IPS-18a (cell line): ENCODE data around the gene CTCF.

ENCODE experiments used
- H3K27ac ChIP-seq: one replicate; pipeline ENCODE4 v1.5.1; 2013; ENCODE audit warnings: low read length
- H3K27me3 ChIP-seq: one replicate; pipeline ENCODE4 v1.6.1; 2013; ENCODE audit warnings: mild to moderate bottlenecking, low read length; ENCODE audit not compliant: control insufficient read depth, insufficient read depth
- H3K36me3 ChIP-seq: one replicate; pipeline ENCODE4 v1.6.1; 2013; ENCODE audit warnings: low read depth, low read length; ENCODE audit not compliant: control insufficient read depth
- H3K4me1 ChIP-seq: one replicate; pipeline ENCODE4 v1.6.1; 2013; ENCODE audit warnings: low read depth, low read length; ENCODE audit not compliant: control insufficient read depth
- H3K4me3 ChIP-seq: one replicate; pipeline ENCODE4 v1.5.1; 2013; ENCODE audit warnings: low read length
- H3K9ac ChIP-seq: one replicate; pipeline ENCODE4 v1.6.1; 2013; ENCODE audit warnings: mild to moderate bottlenecking, low read length, moderate library complexity
- H3K9me3 ChIP-seq: one replicate; pipeline ENCODE4 v1.6.1; 2013; ENCODE audit warnings: low read depth, low read length; ENCODE audit not compliant: control insufficient read depth

The CTCF gene

DNA sequence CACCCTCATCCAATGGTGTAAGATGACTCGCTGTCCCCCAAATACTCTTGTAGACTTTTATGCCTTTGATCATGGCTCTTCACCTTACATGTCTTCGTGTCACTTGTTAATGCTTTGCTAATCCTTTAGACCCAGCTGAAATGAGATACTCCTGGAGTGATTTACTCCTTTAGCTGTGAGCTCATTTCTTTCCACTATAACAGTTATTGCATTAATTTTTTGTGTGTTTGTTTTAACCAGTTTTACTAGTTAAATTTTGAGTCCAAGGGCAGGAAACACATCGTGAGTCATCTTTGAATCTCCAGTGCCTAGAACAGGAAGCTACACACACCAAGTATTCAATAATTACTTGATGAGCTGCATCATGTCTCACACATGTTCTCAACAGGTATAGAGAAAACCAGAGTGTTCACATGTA is 6.5 kb upstream of the CTCF start:
- H3K27me3 ChIP-seq: no peaks in the 10 kb centered on the region

DNA sequence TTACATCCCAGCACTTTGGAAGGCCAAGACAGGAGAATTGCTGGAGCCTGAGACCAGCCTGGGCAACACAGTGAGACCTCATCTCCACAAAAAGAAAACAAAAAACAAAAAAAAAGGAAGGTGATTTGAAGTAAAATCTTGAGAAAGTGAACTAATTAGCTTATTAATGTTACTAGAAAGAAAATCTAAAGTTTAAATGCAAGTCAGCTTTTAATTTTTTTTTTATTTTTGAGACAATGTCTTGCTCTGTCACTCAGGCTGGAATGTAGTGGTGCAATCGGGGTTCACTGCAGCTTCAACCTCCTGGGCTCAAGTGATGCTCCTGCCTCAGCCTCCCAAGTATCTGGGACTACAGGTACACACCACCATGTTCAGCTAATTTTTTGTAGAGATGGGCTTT is 3.5 kb upstream of the CTCF start:
- Histone ChIP-seq H3K9ac (no peak overlapping the region), H3K4me3 (no peak overlapping the region), H3K36me3 (no peaks in the 10 kb centered on the region), H3K9me3 (no peaks in the 10 kb centered on the region), H3K27ac (no peak overlapping the region), H3K4me1 (no peaks in the 10 kb centered on the region), H3K27me3 (no peaks in the 10 kb centered on the region)

More for the DNA sequence above, 6.5 kb upstream of the CTCF start:
- H3K9me3 ChIP-seq: no peaks in the 10 kb centered on the region
- H3K4me3 ChIP-seq: no peak overlapping the region
- no peak overlapping the region for H3K27ac ChIP-seq
- no peaks in the 10 kb centered on the region for H3K4me1 ChIP-seq
- no peaks in the 10 kb centered on the region for H3K36me3 ChIP-seq
- H3K9ac ChIP-seq: no peak overlapping the region

DNA sequence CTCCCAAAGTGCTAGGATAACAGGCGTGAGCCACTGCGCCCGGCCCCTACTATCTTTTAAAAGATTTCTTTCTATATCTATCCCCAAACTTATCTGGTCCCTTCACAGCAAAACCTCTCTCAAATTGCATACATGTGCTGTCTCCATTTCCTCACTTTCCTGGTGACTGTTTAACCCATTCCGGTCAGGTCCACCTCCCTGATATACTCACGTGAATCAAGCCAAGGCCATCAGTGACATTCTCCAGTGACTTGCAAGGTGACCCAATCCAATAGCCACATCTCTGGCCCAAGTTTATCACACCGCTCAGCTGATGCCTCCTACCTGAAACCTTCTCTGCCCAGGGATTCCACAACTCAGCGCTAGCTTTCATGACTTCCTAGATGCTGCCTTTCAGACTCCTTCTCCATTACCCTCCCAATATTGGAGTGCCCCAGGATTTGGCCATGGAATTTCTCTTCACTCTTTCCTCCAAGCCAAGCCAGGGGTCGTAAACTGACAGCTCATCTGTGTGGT is 1.4 kb upstream of the CTCF start:
- Histone ChIP-seq H3K27ac (no peak overlapping the region), H3K4me3 (peak overlapping the region; percentile 91), H3K27me3 (no peaks in the 10 kb centered on the region), H3K4me1 (peaks cover 7% of the 10 kb centered on the region), H3K36me3 (no peaks in the 10 kb centered on the region), H3K9ac (peak overlapping the region; percentile 78), H3K9me3 (no peaks in the 10 kb centered on the region)

DNA sequence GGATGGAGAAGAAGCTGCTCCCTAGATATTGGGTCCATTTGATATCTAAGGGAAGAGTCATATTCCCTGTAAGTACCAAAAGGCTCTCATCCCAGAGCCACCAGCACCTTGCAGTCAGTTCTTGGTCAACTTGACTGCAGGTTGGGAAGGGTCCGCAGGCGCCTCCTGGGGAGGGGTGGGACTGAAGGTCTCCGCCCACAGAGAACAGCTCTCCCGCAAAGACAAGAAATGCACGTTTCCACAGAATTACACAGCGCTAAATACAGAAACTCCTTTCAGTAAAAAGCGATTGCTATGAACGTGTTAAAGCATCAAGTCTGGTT is 864 bp upstream of the CTCF start:
- Histone ChIP-seq H3K27ac (no peak overlapping the region), H3K36me3 (no peaks in the 10 kb centered on the region), H3K9ac (peak overlapping the region; percentile 78), H3K4me1 (peaks cover 7% of the 10 kb centered on the region), H3K9me3 (no peaks in the 10 kb centered on the region), H3K4me3 (peak overlapping the region; percentile 91), H3K27me3 (no peaks in the 10 kb centered on the region)

DNA sequence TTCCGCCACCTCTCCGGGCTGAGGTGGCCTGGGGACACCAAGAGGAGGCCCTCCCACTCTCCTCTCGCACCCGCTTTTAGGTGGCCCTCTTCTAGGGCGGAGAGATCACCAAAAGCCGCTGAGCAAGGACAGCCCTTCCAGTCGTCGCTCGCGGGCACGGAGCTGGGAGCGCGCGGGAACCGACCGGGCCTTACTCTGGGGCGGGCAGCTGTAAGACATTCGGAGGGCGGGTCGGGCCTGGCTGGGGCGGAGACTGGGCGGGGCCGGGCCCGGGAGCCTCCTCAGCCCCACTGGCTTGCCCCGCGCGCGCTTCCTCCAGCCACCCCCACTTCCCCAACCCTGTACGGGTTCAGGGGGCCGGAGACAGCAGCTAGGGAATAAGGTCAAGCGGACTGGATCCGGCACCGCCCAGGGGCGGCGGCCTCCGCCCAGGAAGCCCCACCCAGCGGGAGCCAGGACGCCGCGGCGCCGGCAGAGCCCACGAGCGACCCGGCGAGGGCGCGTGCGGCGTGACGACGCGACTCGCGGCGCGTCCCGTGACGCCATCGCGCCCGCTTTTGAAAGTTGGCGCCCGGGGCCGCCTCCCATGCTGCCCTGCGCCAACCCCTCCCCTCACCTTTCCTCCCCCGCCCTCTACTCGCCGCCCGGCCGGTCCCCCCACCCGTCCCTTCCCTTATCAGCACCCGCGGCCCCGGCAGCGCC is 351 bp upstream of the CTCF start:
- Histone ChIP-seq H3K4me3 (peak overlapping the region; percentile 91), H3K9ac (peak overlapping the region; percentile 78), H3K9me3 (no peaks in the 10 kb centered on the region), H3K27ac (no peak overlapping the region), H3K4me1 (peaks cover 7% of the 10 kb centered on the region), H3K36me3 (no peaks in the 10 kb centered on the region), H3K27me3 (no peaks in the 10 kb centered on the region)

DNA sequence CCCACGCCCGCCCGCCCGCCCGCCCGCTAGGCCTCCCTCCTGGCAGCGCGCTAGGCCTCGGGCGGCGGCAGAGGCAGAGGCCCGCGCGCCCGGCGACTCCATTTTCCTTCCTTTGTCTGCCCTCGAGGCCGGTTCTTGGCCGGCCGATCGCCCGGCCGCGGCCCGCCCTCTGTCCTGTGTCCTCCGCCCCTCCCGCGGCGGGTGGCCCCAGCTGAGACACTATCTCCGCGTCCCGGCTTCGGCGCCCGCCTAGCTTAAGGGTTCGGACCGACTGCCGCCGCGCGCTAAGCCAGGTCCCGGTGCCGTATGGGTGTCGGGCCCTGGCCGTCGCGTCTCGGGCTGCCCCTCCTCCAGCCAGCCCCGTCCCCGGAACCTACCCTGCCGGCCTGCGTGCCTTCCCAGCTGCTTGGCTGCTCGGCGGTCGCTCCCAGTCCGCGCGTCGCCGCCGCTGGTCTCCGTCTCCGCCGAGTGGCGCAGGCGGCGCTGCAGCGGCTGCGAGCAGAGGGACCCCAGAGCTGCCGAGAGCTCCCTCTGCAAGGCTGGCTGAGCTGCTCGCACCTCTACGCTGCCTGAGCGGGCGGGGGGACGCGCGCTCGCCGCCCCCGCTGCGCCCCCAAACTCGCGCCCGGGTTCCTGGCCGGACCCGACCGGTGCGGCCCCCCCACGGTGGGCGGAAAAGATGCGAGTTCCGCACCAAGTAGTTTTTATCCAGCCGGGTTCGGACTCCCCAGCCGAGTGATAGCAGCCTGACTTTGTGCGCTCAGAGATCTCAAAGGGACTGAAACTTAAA is 787 bp downstream of the CTCF start:
- peak overlapping the region; percentile 95 for H3K27ac ChIP-seq
- no peaks in the 10 kb centered on the region for H3K9me3 ChIP-seq
- H3K4me1 ChIP-seq: peaks cover 7% of the 10 kb centered on the region
- no peaks in the 10 kb centered on the region for H3K27me3 ChIP-seq
- no peaks in the 10 kb centered on the region for H3K36me3 ChIP-seq
- H3K4me3 ChIP-seq: peak overlapping the region; percentile 97
- H3K9ac ChIP-seq: peak overlapping the region; percentile 98

DNA sequence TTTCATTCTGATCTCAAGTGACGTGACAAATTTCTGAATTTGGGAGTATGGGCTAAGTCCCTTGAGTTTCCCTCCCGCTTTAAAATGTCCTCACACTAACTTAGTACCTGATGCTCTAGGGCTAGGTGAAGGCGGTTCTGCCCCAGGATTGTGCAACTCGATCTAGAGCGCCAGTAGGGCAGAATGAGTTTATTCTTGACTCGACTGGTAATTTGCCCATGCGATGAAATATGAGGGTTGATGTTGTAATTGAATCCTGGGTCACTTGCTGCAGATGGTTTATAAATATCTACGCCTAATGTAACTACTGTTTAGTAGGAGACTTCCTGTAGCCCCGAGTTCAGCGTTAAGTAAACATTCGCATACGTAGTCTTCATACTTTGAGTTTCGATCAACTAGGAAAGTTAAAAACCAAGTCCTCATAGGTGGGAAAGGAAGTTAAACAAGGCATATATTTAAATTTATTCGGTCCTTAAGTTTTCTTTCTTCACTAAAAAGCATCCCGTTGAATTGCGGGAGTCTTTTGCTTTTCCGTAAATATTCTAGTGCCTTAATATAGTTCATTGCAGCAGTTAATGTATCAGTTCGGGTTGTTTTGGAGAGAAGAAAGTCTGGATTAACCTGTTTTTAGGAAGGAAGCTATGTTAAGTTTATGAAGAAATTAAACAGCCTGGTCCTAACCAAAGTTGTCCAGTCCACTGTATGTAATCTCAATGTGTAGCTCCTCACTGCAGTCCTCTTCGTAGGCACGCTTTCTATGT is 1.6 kb downstream of the CTCF start:
- H3K36me3 ChIP-seq: no peaks in the 10 kb centered on the region
- peaks cover 7% of the 10 kb centered on the region for H3K4me1 ChIP-seq
- H3K9me3 ChIP-seq: no peaks in the 10 kb centered on the region
- no peaks in the 10 kb centered on the region for H3K27me3 ChIP-seq
- peak overlapping the region; percentile 97 for H3K4me3 ChIP-seq
- peak overlapping the region; percentile 98 for H3K9ac ChIP-seq
- peak overlapping the region; percentile 95 for H3K27ac ChIP-seq

DNA sequence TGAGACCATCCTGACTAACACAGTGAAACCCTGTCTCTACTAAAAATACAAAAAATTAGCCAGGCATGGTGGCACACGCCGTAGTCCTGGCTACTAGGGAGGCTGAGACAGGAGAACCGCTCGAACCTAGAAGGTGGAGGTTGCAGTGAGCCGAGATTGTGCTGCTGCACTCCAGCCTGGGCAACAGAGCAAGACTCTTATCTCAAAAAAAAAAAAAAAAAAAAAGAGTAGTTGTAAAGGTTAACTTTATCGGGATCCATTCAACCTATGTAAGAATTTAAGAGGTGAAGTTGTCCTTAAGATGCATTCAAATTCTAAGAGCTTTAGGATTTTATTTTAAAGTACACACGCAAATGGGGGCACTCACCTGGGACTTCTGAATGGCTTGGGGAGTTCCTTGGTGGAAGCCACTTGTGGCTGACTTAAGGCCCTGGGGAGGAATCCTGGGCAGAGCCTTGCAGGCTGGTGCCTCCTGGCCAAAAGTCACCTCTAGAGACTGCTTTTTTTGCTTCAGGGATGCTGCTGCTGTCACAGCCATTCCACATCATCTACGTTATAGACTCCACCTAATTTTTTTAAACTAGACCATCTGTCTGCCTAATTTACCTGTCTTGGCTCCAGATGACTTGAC is 3.3 kb downstream of the CTCF start:
- no peaks in the 10 kb centered on the region for H3K27me3 ChIP-seq
- H3K36me3 ChIP-seq: no peaks in the 10 kb centered on the region
- peaks cover 7% of the 10 kb centered on the region for H3K4me1 ChIP-seq
- H3K9ac ChIP-seq: no peak overlapping the region
- no peaks in the 10 kb centered on the region for H3K9me3 ChIP-seq
- H3K27ac ChIP-seq: no peak overlapping the region
- no peak overlapping the region for H3K4me3 ChIP-seq

DNA sequence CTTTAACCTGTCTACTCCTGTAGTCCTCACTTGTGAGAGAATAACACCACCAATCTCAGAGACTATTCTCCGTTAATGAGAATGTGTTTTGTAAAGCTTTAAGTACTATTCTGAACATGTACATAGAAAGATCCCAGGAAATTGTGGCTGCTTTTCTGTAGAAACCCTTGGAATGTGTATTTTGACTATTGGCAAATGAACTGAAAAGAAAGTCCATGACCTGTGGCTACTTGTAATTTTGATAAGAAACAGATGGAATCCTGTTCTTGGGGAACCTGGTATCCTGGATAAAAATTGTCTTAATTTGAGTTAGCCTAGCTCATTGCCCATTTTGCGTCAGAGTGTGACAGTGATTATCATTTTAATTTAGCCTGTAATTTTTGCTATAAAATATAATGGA is 9.1 kb downstream of the CTCF start:
- Histone ChIP-seq H3K4me3 (no peak overlapping the region), H3K9me3 (no peaks in the 10 kb centered on the region), H3K4me1 (no peaks in the 10 kb centered on the region), H3K27ac (no peak overlapping the region), H3K9ac (no peak overlapping the region), H3K27me3 (no peaks in the 10 kb centered on the region), H3K36me3 (peaks cover 26% of the 10 kb centered on the region)

DNA sequence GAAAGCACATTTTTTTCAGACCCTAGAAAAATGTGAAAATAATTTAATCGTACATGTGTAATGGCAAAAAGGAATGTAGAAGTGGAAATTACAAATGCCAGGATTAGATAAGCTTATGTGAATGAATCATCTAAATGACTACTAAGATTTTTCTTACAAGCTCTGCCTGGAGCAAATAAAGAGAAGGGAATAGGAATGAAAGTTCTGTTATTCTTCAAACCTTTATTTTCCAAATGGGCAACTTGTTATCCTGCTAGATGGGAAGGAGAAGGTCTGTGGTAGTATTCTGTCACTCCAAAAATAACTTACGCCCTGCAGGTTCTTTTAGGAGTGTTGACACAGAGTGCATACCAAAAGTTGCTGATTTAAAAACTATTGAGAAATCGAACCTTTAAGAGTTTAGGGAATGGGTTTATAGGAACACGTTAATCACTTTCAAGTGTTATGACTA is 9.7 kb downstream of the CTCF start:
- H3K36me3 ChIP-seq: peaks cover 26% of the 10 kb centered on the region
- H3K9ac ChIP-seq: no peak overlapping the region
- no peaks in the 10 kb centered on the region for H3K9me3 ChIP-seq
- H3K27ac ChIP-seq: no peak overlapping the region
- no peaks in the 10 kb centered on the region for H3K4me1 ChIP-seq
- no peak overlapping the region for H3K4me3 ChIP-seq
- no peaks in the 10 kb centered on the region for H3K27me3 ChIP-seq

DNA sequence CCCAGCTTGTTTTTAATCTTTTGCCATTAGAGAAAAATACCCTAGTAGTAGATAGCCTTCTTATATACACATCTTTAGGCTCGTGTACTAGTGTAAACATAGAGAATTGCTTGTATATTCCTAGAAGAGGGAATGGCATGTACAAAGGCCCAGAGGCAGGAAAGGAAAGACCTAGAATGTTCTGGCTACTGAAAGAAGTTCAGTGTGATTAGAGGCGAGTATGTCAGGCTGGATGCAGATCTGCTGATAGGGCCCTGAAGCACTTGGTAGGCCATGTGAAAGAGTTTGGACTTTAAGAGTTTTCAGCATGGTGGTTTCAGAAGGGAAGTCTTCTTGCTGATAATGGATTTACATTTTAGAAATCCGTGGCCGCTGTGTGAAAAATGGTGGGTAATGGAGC is 17.4 kb downstream of the CTCF start:
- Histone ChIP-seq H3K4me3 (no peak overlapping the region), H3K27me3 (no peaks in the 10 kb centered on the region), H3K9ac (no peak overlapping the region), H3K9me3 (no peaks in the 10 kb centered on the region), H3K27ac (no peak overlapping the region), H3K36me3 (peaks cover 3% of the 10 kb centered on the region), H3K4me1 (no peaks in the 10 kb centered on the region)
